Measurements from ENCODE around the gene ZNF200. TPM values are rescaled to one million over a fixed set of nuclear protein-coding genes. Genes with fewer than 3 reads are reported as not detected.

ZNF200 gene
- polyA plus RNA-seq, 1 of the 3 experiments (the other 2 are of a cell fraction), result 2.8 TPM

- no peak for DNase-seq
- 25% methylated on average over 5 of the region's 5 CpGs for WGBS (ENCODE audit: low lambda C conversion rate)
- H4K20me1 ChIP-seq (ENCODE audit: insufficient read depth), result no peaks in the 10 kb centered on the region
- no peak overlapping the region for H2AFZ ChIP-seq (ENCODE audit: low read depth)
- H3K9me2 ChIP-seq, result no peaks in the 10 kb centered on the region
- no peak overlapping the region for H3K4me3 ChIP-seq (ENCODE audit: low read depth in 2 of 2, low read length in 1 of 2)
- POLR2A ChIA-PET, result no interaction called here
- H3K36me3 ChIP-seq (replicated peaks in 1 of 2; ENCODE audit: control insufficient read depth in 1 of 2, insufficient read depth in 2 of 2, low read length in 1 of 2), result no peaks in the 10 kb centered on the region
- H3K4me2 ChIP-seq, result no peak overlapping the region
- no peaks in the 10 kb centered on the region for H3K4me1 ChIP-seq (ENCODE audit: control insufficient read depth in 1 of 2, insufficient read depth in 2 of 2, low read depth in 1 of 2, low read length in 1 of 2)
- no peak overlapping the region for H3K27ac ChIP-seq (ENCODE audit: low read depth in 2 of 2, low read length in 1 of 2)
- CTCF ChIA-PET, result no interaction called here
- H3F3A ChIP-seq (replicated peaks; ENCODE audit: insufficient read depth), result no peaks in the 10 kb centered on the region
- H3K9me3 ChIP-seq, result no peaks in the 10 kb centered on the region
- no peak overlapping the region for H3K9ac ChIP-seq
- H3K27me3 ChIP-seq (ENCODE audit: insufficient read depth), result peaks cover 48% of the 10 kb centered on the region
- TF ChIP-seq MAX (IDR thresholded peaks at IDR 0.05; ENCODE audit: low read depth) (no peak), NFIC (IDR thresholded peaks at IDR 0.05; ENCODE audit: borderline replicate concordance) (no peak), TAF1 (IDR thresholded peaks at IDR 0.05; ENCODE audit: borderline replicate concordance, low read depth, low read length) (no peak), REST (IDR thresholded peaks at IDR 0.05; ENCODE audit: low read depth, low read length) (no peak), MEF2A (IDR thresholded peaks at IDR 0.05; ENCODE audit: borderline replicate concordance, low read depth) (no peak), SIN3A (IDR thresholded peaks at IDR 0.05; ENCODE audit: borderline replicate concordance, low read depth, low read length) (no peak), FOXM1 (IDR thresholded peaks at IDR 0.05; ENCODE audit: low read depth) (no peak), RXRA (IDR thresholded peaks at IDR 0.05; ENCODE audit: borderline replicate concordance, low read depth) (no peak), MXI1 (IDR thresholded peaks at IDR 0.05; ENCODE audit: low read depth, low read length) (no peak), IRF3 (IDR thresholded peaks at IDR 0.05; ENCODE audit: low read depth, low read length) (no peak), CHD2 (IDR thresholded peaks at IDR 0.05; ENCODE audit: low read length, partially characterized antibody) (no peak)
- no peaks in the 10 kb centered on the region for H3K79me2 ChIP-seq (ENCODE audit: insufficient read depth)
Observed at GRCh38 chr16:3248596-3248995, 13.6 kb upstream of the ZNF200 start.

- DNase-seq, result no peak
- Histone ChIP-seq H3K27me3 (ENCODE audit: insufficient read depth) (peaks cover 54% of the 10 kb centered on the region), H3K4me2 (no peak overlapping the region), H3K79me2 (ENCODE audit: insufficient read depth) (no peaks in the 10 kb centered on the region), H4K20me1 (ENCODE audit: insufficient read depth) (no peaks in the 10 kb centered on the region), H3K9me2 (no peaks in the 10 kb centered on the region), H3K9ac (no peak overlapping the region), H3K27ac (ENCODE audit: low read depth in 2 of 2, low read length in 1 of 2) (no peak overlapping the region), H3K4me3 (ENCODE audit: low read depth in 2 of 2, low read length in 1 of 2) (no peak overlapping the region), H3F3A (replicated peaks; ENCODE audit: insufficient read depth) (no peaks in the 10 kb centered on the region), H3K9me3 (no peaks in the 10 kb centered on the region), H3K4me1 (ENCODE audit: control insufficient read depth in 1 of 2, insufficient read depth in 2 of 2, low read depth in 1 of 2, low read length in 1 of 2) (no peaks in the 10 kb centered on the region), H2AFZ (ENCODE audit: low read depth) (no peak overlapping the region), H3K36me3 (replicated peaks in 1 of 2; ENCODE audit: control insufficient read depth in 1 of 2, insufficient read depth in 2 of 2, low read length in 1 of 2) (no peaks in the 10 kb centered on the region)
- ChIA-PET POLR2A (no interaction called here), CTCF (interaction anchor here (1.6 kb wide), 1 partner anchor 9 kb away, joined by 5 read pairs; the partner anchor contains the start of gene MEFV)
- 20% methylated on average over 1 of the region's 10 CpGs for WGBS (ENCODE audit: low lambda C conversion rate)
- no peak for TF ChIP-seq EZH2phosphoT487 (IDR thresholded peaks at IDR 0.05; ENCODE audit: borderline replicate concordance, low read depth)
- TF ChIP-seq SMC3 (IDR thresholded peaks at IDR 0.05; ENCODE audit: low read depth, low read length), result no peak
- TF ChIP-seq TEAD4 (IDR thresholded peaks at IDR 0.05; ENCODE audit: borderline replicate concordance, insufficient read depth), result no peak
- TF ChIP-seq RXRA (IDR thresholded peaks at IDR 0.05; ENCODE audit: borderline replicate concordance, low read depth), result no peak
- TF ChIP-seq NRF1 (IDR thresholded peaks at IDR 0.05; ENCODE audit: low read depth, low read length), result no peak
- no peak for TF ChIP-seq PBX3 (IDR thresholded peaks at IDR 0.05)
- no peak for TF ChIP-seq RAD21 (IDR thresholded peaks at IDR 0.05; ENCODE audit: low read length)
- no peak for TF ChIP-seq GABPA (IDR thresholded peaks at IDR 0.05; ENCODE audit: low read depth)
- no peak for TF ChIP-seq MXI1 (IDR thresholded peaks at IDR 0.05; ENCODE audit: low read depth, low read length)
- TF ChIP-seq FOSL2 (IDR thresholded peaks at IDR 0.05; ENCODE audit: borderline replicate concordance, low read depth), result no peak
Observed at GRCh38 chr16:3246876-3247275, 11.9 kb upstream of the ZNF200 start.
